ENCODE measurements around the gene SF3B6.
"Not testable (repeated sequence)": the region's sequence is repeated elsewhere in the genome, so short reads cannot be mapped to it uniquely, and the experiment has no call there.

Gene SF3B6

GRCh38 chr2:24075915-24076848 lies at the start of gene SF3B6:
Gene SF3B6, minus strand, starts transcription at chr2:24076326. Its CDS starts 97 bp downstream, at chr2:24076229.
- DNase-seq (ENCODE audit: low read depth): peak; percentile 98

- no peak for DNase-seq (ENCODE audit: low read depth)
Measured at GRCh38 chr2:24123922-24124580, 47.9 kb upstream of the SF3B6 start.

GRCh38 chr2:24123195-24123921 lies 47.2 kb upstream of the SF3B6 start, which contains the start of the genes FAM228B and PFN4:
Gene FAM228B, plus strand, starts transcription at chr2:24123469. Its CDS starts 893 bp downstream, at chr2:24124362.
Gene PFN4, minus strand, starts transcription at chr2:24123334. Its CDS starts 799 bp downstream, at chr2:24122535.
- DNase-seq (ENCODE audit: low read depth): peak; percentile 48

- no peak for DNase-seq (ENCODE audit: low read depth)
Measured at GRCh38 chr2:24122366-24123194, 46.5 kb upstream of the SF3B6 start.

- no peak for DNase-seq (ENCODE audit: low read depth)
Measured at GRCh38 chr2:24121469-24121868, 45.3 kb upstream of the SF3B6 start.

DNA sequence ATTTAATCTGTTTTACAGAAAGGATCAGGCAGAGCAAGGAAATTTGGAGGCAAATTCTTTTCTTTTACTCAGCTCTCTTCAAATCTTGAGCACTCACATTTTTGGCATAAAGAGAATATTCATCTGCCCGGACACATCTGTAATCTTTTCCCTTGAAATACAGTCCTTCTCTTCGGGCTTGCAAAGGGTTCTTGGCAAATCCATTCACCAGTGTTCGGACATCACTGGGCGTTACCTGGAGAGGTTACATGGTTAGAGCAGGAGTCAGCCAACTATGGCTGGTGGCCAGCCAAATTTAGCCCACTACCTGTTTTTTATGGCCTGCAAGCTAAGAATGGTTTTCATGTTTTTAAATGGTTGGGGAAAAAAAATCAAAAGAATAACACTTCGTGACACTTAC lies 44.9 kb upstream of the SF3B6 start:
- no peak for DNase-seq (ENCODE audit: low read depth)

- no peak for DNase-seq (ENCODE audit: low read depth)
Measured at GRCh38 chr2:24117902-24118301, 41.8 kb upstream of the SF3B6 start.

DNA sequence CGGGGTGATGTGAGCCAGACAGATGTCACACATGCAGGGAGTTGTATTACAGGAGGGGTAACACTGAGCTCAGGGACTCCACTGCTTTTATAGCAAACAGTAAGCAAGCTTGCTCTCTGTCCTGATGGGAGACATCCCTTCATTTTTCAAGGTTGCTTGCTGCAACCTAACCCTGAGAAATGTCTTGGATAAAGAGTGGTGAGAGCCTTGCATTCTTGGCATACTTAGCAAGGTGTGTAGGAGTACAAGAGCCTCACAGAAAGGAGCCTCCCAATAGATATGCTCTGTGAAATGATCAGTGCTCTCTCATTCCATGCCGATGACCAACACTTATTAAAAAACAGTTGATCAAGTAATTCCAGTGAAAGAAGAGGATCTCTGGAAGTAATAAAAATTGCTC lies 38.9 kb upstream of the SF3B6 start:
- no peak for DNase-seq (ENCODE audit: low read depth)

DNA sequence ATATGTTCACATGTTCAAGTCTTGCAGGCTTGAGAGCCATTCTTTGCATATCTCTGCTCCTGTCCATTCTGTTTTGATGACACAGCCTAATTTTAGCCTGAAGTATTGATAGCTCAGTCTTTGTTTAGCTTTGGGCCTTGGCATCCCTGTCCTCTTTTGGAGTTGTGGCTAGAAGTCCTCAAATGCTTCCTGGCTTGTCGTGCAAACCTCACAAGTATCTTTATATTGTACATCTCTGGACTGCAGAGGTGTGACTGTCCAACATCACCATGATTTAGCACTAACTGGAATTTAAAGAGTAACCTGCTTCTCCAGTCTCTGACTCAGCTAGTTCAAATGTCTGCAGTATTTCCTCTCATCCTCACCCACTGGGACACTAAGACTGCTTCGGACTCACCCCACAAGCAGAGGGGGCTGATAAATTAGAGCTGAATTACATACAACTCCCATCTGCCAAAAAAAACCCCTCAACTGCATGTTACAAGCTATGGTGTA lies 35.3 kb upstream of the SF3B6 start:
- no peak for DNase-seq (ENCODE audit: low read depth)

DNA sequence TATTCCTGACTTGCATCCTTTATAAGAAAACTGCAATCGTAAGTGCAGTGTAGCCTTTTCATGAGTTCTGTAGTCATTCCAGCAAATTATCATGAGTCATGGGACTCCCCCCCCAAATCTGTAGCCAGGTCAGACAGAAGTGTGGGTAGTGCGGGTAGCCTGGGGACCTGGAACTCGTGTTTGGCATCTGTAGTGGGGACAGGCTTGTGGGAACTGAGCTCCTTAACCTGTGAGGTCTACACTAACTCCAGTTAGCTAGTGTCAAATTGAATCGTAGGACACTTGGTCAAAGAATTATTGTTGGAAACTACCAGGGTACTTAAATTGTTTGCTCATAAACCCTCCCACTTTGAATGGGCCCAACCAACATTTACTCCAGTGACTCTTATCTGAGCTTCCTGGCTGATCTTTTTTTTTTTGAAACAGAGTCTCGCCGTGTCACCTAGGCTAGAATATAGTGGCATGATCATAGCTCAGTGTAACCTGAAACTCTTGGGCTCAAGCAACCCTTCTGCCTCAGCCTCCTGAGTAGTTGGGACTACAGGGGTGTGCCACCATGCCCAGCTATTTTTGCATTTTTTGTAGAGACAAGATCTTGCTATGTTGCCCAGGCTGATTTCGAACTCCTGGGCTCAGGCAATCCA lies 34.7 kb upstream of the SF3B6 start:
- DNase-seq (ENCODE audit: low read depth): no peak

- not testable (repeated sequence) for DNase-seq (ENCODE audit: low read depth)
Measured at GRCh38 chr2:24109431-24109830, 33.3 kb upstream of the SF3B6 start.

DNA sequence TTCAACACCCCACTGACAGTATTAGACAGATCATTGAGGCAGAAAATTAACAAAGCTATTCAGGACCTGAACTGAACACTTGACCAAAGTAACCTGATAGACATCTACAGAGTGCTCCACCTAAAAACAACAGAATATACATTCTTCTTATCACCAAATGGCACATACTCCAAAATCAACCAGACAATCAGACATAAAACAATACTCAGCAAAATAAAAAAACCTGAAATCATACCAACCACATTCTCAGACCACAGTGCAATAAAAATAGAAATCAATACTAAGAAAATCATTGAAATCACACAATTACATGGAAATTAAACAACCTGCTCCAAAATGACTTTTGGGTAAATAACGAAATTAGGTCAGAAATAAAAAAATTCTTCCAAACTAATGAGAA lies 31.2 kb upstream of the SF3B6 start:
- DNase-seq (ENCODE audit: low read depth): no peak

DNA sequence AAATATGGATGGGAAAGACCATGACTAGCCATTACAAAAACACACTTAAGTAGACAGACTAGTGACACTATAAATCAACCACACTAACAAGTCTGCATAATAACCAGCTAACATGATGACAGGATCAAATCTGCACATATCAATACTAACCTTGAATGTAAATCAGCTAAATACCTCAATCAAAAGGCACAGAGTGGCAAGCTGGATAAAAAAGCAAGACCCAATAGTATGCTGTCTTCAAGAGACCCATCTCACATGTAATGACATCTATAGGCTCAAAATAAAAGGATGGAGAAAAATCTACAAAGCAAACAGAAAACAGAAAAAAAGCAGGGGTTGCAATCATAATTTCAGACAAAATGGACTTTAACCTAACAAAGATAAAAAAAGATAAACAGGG lies 30.7 kb upstream of the SF3B6 start:
- no peak for DNase-seq (ENCODE audit: low read depth)

- DNase-seq (ENCODE audit: low read depth): no peak
Measured at GRCh38 chr2:24105816-24106215, 29.7 kb upstream of the SF3B6 start.

DNA sequence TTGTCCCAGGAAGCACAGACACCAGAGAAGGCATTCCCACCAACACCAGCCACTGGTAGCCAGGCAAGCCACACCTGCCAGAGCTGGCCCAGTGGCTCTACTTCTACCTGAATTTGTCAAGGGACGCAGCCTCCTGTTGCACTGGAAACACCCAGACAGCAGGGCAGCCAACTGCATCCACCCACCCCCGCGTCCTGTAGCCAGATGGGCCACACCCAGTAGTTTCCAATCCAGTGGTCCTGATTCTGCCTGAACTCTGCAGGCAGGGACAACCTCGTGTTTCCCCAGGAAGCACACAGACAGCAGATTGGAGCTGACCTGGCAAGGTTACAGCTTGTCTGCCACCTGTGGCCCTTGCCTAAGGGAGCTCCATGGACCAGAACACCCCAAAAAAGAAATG lies 28.8 kb upstream of the SF3B6 start:
- DNase-seq (ENCODE audit: low read depth): no peak

GRCh38 chr2:24104110-24104650 lies 28.1 kb upstream of the SF3B6 start:
- no peak for DNase-seq (ENCODE audit: low read depth)

DNA sequence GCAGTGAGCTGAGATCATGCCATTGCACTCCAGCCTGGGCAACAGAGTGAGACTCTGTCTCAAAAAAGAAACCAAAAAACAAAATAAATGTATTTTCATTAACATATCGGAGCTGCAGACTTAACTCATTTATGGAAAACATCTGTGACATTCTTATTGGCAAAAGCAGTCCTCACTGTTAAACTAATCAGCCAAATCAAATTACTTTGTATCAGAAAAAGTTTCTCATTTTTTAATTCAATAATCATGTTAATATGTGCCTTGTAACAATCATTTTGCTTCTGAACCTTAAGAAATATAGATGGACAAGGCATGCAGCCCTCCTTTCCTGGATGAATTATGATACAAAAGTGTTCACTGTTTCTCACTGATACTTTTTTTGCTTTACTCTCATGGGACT lies 26.6 kb upstream of the SF3B6 start:
- no peak for DNase-seq (ENCODE audit: low read depth)

DNA sequence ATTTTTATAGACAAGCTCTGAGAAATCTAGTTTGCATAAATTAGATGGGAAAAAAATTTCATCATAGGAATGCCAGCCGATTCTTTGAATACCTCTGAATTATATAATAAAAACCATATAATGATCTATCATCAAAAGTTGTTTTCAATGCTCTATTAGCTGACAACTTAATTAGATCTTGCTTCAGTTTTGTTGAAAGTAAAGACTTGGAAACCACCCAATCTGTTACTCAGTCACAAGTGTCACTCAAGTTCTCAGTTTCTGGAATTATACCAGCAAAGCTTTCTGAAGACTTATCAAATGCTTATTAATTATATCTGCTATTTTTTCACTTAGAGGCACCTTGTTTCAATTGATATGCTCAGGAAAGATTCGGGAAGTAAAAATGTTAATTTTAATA lies 25.9 kb upstream of the SF3B6 start:
- no peak for DNase-seq (ENCODE audit: low read depth)

GRCh38 chr2:24100732-24101131 lies 24.6 kb upstream of the SF3B6 start:
- not testable (repeated sequence) for DNase-seq (ENCODE audit: low read depth)

- DNase-seq (ENCODE audit: low read depth): not testable (repeated sequence)
Measured at GRCh38 chr2:24095171-24095677, 19.1 kb upstream of the SF3B6 start.

Data from stimulated activated CD8-positive, alpha-beta memory T cell treated with anti-CD3 and anti-CD28 coated beads, Interleukin-12 subunit alpha, Interleukin-12 subunit beta, amount 100 ng/mL, for 4 hours (primary cell).